ENCODE measurements around the gene GART. TPM values are rescaled to one million over a fixed set of nuclear protein-coding genes. Genes with fewer than 3 reads are reported as not detected.

The GART gene
- total RNA-seq, result 100 to 1,000 TPM in 1 of 2 donors, 10 to 100 TPM in 1; 52.7 to 100 TPM

DNA sequence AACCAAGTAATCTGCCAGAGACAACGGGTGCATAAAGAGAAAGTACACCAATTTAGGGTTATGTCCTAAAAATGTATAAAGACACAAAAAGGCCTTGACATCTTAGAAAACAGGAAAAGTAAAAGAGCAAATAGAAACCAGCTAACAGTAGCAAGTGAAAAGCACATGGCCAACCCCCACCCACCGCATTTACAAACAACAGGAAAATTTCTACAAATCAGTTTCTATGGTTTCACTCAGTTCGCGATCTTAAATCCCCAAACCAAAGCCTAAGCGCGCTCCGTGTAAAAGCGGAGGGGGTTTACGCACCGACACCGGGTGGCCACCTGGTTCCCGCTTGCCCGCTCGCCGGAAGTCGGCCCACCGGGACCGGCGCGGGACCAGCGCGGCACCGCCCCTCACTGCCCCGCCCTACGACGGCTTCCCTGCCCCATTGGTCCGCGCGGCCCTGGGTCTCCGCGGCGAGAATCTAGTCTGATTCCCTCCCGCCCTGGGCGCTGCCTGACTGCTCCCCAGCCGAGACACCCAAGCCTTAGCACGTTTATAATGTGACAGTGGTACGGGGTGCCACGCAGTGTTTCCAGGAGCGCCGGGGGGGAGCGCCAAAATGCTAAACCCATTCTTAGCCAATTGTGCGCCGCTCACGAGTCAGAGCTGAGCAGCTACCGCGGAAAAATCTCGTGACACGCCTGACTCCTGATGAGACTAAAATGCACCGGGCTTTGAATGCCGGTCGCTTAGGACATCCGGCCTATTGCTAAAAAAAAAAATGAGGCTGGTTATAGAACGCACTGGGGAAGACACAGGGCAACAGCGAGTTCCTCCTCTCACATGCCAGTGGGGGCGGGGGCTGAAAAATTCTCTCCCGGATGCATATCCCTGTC, at the start of gene GART:
Gene GART, minus strand, starts transcription at position 362 of the 884 bp plus-strand sequence. CDS start 2,802 bp downstream, outside the sequence.
- Histone ChIP-seq H3K9me3 (no peaks in the 10 kb centered on the region), H3K27me3 (no peaks in the 10 kb centered on the region), H3K4me1 (peaks cover 10% of the 10 kb centered on the region), H3K27ac (peak within 1 kb of the TSS; percentile 99), H3K36me3 (no peaks in the 10 kb centered on the region), H3K4me3 (peak within 1 kb of the TSS; percentile 59), H3K9ac (ENCODE audit: low read depth in 2 of 2, low read length in 2 of 2) (peak within 1 kb of the TSS; percentile 93 to 99)
- TF ChIP-seq, protein P1, sequence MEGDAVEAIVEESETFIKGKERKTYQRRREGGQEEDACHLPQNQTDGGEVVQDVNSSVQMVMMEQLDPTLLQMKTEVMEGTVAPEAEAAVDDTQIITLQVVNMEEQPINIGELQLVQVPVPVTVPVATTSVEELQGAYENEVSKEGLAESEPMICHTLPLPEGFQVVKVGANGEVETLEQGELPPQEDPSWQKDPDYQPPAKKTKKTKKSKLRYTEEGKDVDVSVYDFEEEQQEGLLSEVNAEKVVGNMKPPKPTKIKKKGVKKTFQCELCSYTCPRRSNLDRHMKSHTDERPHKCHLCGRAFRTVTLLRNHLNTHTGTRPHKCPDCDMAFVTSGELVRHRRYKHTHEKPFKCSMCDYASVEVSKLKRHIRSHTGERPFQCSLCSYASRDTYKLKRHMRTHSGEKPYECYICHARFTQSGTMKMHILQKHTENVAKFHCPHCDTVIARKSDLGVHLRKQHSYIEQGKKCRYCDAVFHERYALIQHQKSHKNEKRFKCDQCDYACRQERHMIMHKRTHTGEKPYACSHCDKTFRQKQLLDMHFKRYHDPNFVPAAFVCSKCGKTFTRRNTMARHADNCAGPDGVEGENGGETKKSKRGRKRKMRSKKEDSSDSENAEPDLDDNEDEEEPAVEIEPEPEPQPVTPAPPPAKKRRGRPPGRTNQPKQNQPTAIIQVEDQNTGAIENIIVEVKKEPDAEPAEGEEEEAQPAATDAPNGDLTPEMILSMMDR (IDR thresholded peaks at IDR 0.05), result no peak
- intact Hi-C loops (cut with DNase I), result loop anchor here (5.0 kb wide), 2 partner anchors 45 to 60 kb away; partner anchors contain the start of gene DONSON
- peak; percentile 91 for DNase-seq

DNA sequence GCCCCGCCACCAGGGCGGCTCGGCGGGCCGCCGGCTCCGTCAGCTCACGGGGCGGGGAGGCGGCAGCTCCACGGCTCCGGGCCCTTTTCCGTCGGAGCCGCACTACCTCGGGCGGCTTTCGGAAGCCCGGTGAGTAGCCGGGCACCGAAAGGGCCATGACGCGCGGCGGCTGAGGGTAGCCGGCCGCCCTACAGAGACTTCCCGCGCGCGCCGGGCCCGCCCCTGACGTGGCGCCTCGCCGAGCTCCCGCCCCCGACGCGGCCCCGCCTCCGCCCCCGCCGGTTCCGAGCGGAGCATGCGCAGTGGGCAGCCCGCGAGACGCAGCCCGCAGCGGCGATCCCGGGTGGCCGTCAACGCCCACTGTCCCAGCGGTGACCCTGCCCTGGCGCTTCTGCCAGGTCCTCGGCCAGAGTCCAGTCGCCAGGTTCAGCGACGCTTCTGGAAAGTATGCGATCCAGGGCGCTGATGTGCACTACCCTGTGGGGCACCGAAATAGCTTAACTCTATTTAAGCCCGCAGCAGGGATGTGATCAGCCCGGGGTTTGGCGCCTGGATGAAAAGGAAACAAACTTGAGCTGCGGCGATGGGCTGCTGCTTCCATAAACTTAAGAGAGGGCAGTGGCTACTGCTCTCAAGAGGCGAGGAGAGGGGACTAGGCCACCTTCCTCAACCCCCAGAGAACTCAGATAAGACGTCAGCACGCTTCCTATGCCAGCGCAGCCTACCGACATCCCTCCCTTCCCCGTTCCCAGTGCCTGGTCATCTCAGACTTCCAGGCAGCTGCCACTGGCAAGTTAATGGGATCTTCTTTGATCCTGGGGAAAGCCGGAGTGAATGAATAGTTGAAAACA, 46.8 kb upstream of the GART start, which contains the start of gene DONSON:
Gene DONSON, minus strand, starts transcription at position 200 of the 851 bp plus-strand sequence. Its CDS starts 43 bp downstream, at position 157.
- peak within 1 kb of the TSS; percentile 94 for H3K4me3 ChIP-seq
- no peaks in the 10 kb centered on the region for H3K4me1 ChIP-seq
- no peaks in the 10 kb centered on the region for H3K36me3 ChIP-seq
- DNase-seq, result peak; percentile 92
- H3K9ac ChIP-seq (ENCODE audit: low read depth in 2 of 2, low read length in 2 of 2), result peak within 1 kb of the TSS; percentile 74 to 86
- TF ChIP-seq, protein P1 (IDR thresholded peaks at IDR 0.05), result no peak
- H3K9me3 ChIP-seq, result no peaks in the 10 kb centered on the region
- H3K27me3 ChIP-seq, result no peaks in the 10 kb centered on the region
- intact Hi-C loops (cut with DNase I), result loop anchor here (5.0 kb wide), 1 partner anchor 46 kb away; the partner anchor contains the start of genes GART and SON
- peak within 1 kb of the TSS; percentile 74 for H3K27ac ChIP-seq

DNA sequence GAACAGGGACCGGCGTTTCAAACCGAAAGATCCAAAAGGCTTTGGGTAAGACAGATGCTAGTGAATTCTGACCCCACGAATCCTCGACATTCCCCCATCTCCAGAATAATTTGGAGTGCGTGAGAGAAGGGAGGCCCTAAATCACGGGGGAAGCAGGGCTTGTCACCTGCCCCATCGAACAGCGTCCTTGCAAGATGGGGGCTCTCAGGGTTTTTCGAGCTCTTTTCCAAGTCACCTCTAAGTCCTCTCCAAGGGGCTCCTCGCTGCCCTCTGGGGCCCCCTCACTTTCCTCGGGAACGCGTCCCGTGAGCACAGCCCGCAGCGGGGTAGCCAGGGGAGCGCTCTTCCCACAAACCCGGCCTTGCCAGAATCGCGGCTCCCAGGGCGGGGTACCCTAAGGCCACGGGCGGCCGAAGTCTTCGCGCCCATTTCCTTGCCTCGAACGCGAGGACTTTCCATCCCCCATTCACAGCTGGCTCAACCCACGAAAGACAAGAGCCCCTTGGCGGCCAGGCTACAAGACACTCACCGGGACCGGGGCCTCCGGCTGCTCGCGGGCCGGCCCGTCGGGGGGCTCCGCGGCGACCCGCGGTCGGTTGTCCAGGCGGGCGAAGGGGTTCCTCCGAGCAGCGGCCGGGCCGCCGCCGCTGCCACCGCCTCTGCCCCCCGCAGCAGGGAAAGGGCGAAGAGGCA, 46.0 kb upstream of the GART start:
- H3K27me3 ChIP-seq, result no peaks in the 10 kb centered on the region
- H3K27ac ChIP-seq, result peak overlapping the region; percentile 74
- peak; percentile 49 for DNase-seq
- no peaks in the 10 kb centered on the region for H3K36me3 ChIP-seq
- intact Hi-C loops (cut with DNase I), result loop anchor here (5.0 kb wide), 1 partner anchor 46 kb away; the partner anchor contains the start of genes GART and SON
- H3K9me3 ChIP-seq, result no peaks in the 10 kb centered on the region
- TF ChIP-seq, protein P1 (IDR thresholded peaks at IDR 0.05), result no peak
- peak overlapping the region; percentile 94 for H3K4me3 ChIP-seq
- no peaks in the 10 kb centered on the region for H3K4me1 ChIP-seq
- peak overlapping the region; percentile 35 to 74 for H3K9ac ChIP-seq (ENCODE audit: low read depth in 2 of 2, low read length in 2 of 2)

DNA sequence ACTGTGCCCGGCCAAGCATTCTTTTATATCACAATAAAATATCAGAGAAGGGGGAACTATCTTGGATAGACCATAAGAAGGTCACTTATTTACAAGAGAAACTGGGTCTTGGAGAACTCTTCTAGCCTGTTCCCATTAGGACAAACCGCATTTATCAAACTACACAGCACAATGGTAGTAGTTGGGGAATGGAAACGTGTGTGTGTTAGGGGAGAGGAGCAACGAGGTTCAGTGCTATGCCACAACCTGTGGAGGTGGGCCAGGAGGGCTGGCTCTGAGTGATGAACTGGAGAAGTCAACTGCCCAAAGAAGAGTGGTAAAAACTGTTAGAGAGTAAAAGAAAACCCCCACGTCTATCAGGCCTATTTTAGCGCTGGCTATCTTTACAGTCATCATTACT, 45.0 kb upstream of the GART start:
- Histone ChIP-seq H3K4me3 (no peak overlapping the region), H3K36me3 (no peaks in the 10 kb centered on the region), H3K4me1 (no peaks in the 10 kb centered on the region), H3K9ac (ENCODE audit: low read depth in 2 of 2, low read length in 2 of 2) (no peak overlapping the region), H3K27ac (no peak overlapping the region), H3K27me3 (no peaks in the 10 kb centered on the region), H3K9me3 (no peaks in the 10 kb centered on the region)
- no peak for DNase-seq
- TF ChIP-seq, protein P1 (IDR thresholded peaks at IDR 0.05), result no peak
- intact Hi-C loops (cut with DNase I), result loop anchor here (5.0 kb wide), 1 partner anchor 45 kb away; the partner anchor contains the start of genes GART and SON
